H1 (cell line): ENCODE data around the gene SLC25A5. TPM values are rescaled to one million over a fixed set of nuclear protein-coding genes. Genes with fewer than 3 reads are reported as not detected.

Experiments
- polyA plus RNA-seq, 7 experiments: library from polyadenylated mRNA; depleted of rRNA in 3 of 7; stranded (reverse) in 5 of 7; unstranded in 2 of 7; fragments of >200 nt in 5 of 7; fragments of 200-250 nt in 2 of 7; gene quantifications; 1 replicate in 5 of 7; 2 replicates in 1 of 7; 4 replicates in 1 of 7; pipeline versions ENCODE4 v1.2.1 to v1.2.3, GENCODE V29; 2011 to 2013; ENCODE audit warnings: missing spikeins in 2 of 7, mixed read lengths in 2 of 7
- small RNA-seq: library from polyadenylated mRNA; stranded (forward); fragments of <200 nt; extraction: miRNeasy Mini kit (QIAGEN cat#:217004); gene quantifications from one replicate; pipeline ENCODE3, GENCODE V24; 2013; ENCODE audit not compliant: insufficient read depth
- total RNA-seq: library from RNA; stranded (reverse); fragmentation: NEBNext Ultra II Directional; extraction: Animal tissue kit (Norgen Biotek cat#: 25700); gene quantifications from 2 replicates; pipeline ENCODE4 v1.2.1, GENCODE V29; 2021

The SLC25A5 gene
- total and polyA plus RNA-seq, 2 of the 8 experiments (the other 6 are each of a cell fraction or from before 2014, with no cell fraction given), result 512 to 727 TPM

Small RNA genes lying within 50 kb of the gene (small RNA-seq; reads per million reads assigned to genes)
- gene RNU1-67P, result not detected
- gene RNY3P16, result not detected

Other genes starting within 250 kb of the SLC25A5 start
- 237 and 248 TPM in 2 replicates for gene PGRMC1, start 232.2 kb upstream of the SLC25A5 start, total RNA-seq
- gene PGRMC1, start 232.2 kb upstream of the SLC25A5 start, polyA plus RNA-seq (2011; rRNA removed), result 127 and 148 TPM in 2 replicates
- gene SLC25A43, start 69.1 kb upstream of the SLC25A5 start, total RNA-seq, result 4.6 and 5.8 TPM in 2 replicates
- gene SLC25A43, start 69.1 kb upstream of the SLC25A5 start, polyA plus RNA-seq (2011; rRNA removed), result 3.1 and 4.1 TPM in 2 replicates
- 26.0 and 29.7 TPM in 2 replicates for gene STEEP1, start 97.0 kb downstream of the SLC25A5 start, total RNA-seq
- gene STEEP1, start 97.0 kb downstream of the SLC25A5 start, polyA plus RNA-seq (2011; rRNA removed), result 9.2 and 9.9 TPM in 2 replicates
- gene UBE2A, start 106.1 kb downstream of the SLC25A5 start, total RNA-seq, result 43.8 and 43.9 TPM in 2 replicates
- 22.4 and 24.8 TPM in 2 replicates for gene UBE2A, start 106.1 kb downstream of the SLC25A5 start, polyA plus RNA-seq (2011; rRNA removed)
- 11.4 and 12.3 TPM in 2 replicates for gene NKRF, start 138.0 kb downstream of the SLC25A5 start, total RNA-seq
- 3.1 and 3.8 TPM in 2 replicates for gene NKRF, start 138.0 kb downstream of the SLC25A5 start, polyA plus RNA-seq (2011; rRNA removed)
- gene SEPTIN6, start 224.7 kb downstream of the SLC25A5 start, total RNA-seq, result 27.9 and 31.0 TPM in 2 replicates
- gene SEPTIN6, start 224.7 kb downstream of the SLC25A5 start, polyA plus RNA-seq (2011; rRNA removed), result 38.6 and 42.6 TPM in 2 replicates